Tibial nerve (tissue), 4 donors: ENCODE measurements around the gene ETV6. TPM values are rescaled to one million over a fixed set of nuclear protein-coding genes. Genes with fewer than 3 reads are reported as not detected.
A peak's percentile ranks its signal among the peaks of the same experiment; 100 is the strongest.

Experiments used
- DNase-seq, 2 donors: peaks; one replicate each; pipeline ENCODE4 v3.0.0-alpha.2; 2019; ENCODE audit warnings: low spot score in 2 of 2
- H3K27ac ChIP-seq, 4 donors: fragments of 200-600 bp; sonication (generic) in 3 of 4; one replicate each; pipeline ENCODE4 v1.5.1; 2017 to 2019; ENCODE audit warnings: mild to moderate bottlenecking in 1 of 4
- H3K27me3 ChIP-seq, 2 donors: fragments of 200-600 bp; sonication (generic) in 1 of 2; one replicate each; pipeline versions ENCODE4 v1.5.1 to v1.6.0; 2017 to 2019
- H3K36me3 ChIP-seq, 3 donors: fragments of 200-600 bp; sonication (generic); one replicate each; pipeline ENCODE4 v1.5.1; 2018 to 2019
- H3K4me1 ChIP-seq, 4 donors: fragments of 200-600 bp; sonication (generic) in 3 of 4; one replicate each; pipeline ENCODE4 v1.5.1; 2017 to 2019
- H3K4me3 ChIP-seq, 4 donors: fragments of 200-600 bp; sonication (generic) in 3 of 4; one replicate each; pipeline ENCODE4 v1.5.1; 2017 to 2019; ENCODE audit warnings: mild to moderate bottlenecking in 1 of 4, moderate library complexity in 1 of 4
- H3K9me3 ChIP-seq, 4 donors: fragments of 200-600 bp; sonication (generic) in 3 of 4; one replicate each; pipeline ENCODE4 v1.5.1; 2017 to 2019
- CTCF ChIP-seq, 5 experiments: fragments of 200-600 bp in 3 of 5; fragments of 450-650 bp in 2 of 5; sonication (generic) in 3 of 5; IDR thresholded peaks; one replicate each; pipeline ENCODE4 v1.5.1; 2016 to 2019; ENCODE audit warnings: antibody characterized with exemption in 5 of 5, mild to moderate bottlenecking in 3 of 5, moderate library complexity in 2 of 5
- EP300 ChIP-seq, 2 donors: sonication (generic); formaldehyde crosslinking; IDR thresholded peaks; one replicate each; pipeline ENCODE4 v1.6.1; 2017; ENCODE audit warnings: antibody characterized with exemption in 2 of 2, mild to moderate bottlenecking in 1 of 2
- POLR2A ChIP-seq, 2 donors: fragments of 450-650 bp; IDR thresholded peaks; one replicate each; pipeline ENCODE4 v1.6.1; 2017; ENCODE audit warnings: antibody characterized with exemption in 2 of 2, mild to moderate bottlenecking in 2 of 2, moderate library complexity in 2 of 2
- WGBS, 2 donors: methylation state at CpG; one replicate each; pipeline ENCODE4 v1.1.5; 2018; 5-methylcytosine and 5-hydroxymethylcytosine counted together
- total RNA-seq, 4 donors: library from RNA; depleted of rRNA; stranded (reverse); fragments of >200 nt; gene quantifications; one replicate each; pipeline ENCODE4 v1.1.0, GENCODE V29; 2016

Gene ETV6
- total RNA-seq, 4 donors from 2014 or later, result 6.7 to 14.1 (median 8.3) TPM

GRCh38 chr12:11811008-11811407 is 161.5 kb downstream of the ETV6 start:
- Histone ChIP-seq H3K9me3 (no peaks in the 10 kb centered on the region), H3K27ac (peak overlapping the region in 2 of 4 donors; percentile 63 to 85), H3K27me3 (no peaks in the 10 kb centered on the region), H3K4me3 (no peak overlapping the region), H3K36me3 (no peaks in the 10 kb centered on the region), H3K4me1 (peaks cover 5 to 53% (median 34%) of the 10 kb centered on the region in 4 donors)
- no peak for TF ChIP-seq POLR2A (IDR thresholded peaks at IDR 0.05)
- TF ChIP-seq EP300 (IDR thresholded peaks at IDR 0.05), result no peak
- TF ChIP-seq CTCF (IDR thresholded peaks at IDR 0.05), result no peak
- 75 to 76% methylated on average over 3 of the region's 3 CpGs for WGBS, 2 donors
- DNase-seq, result no peak

- peak overlapping the region; percentile 75 to 89 (median 82) for H3K27ac ChIP-seq
- TF ChIP-seq CTCF (IDR thresholded peaks at IDR 0.05) (no peak), EP300 (IDR thresholded peaks at IDR 0.05) (no peak), POLR2A (IDR thresholded peaks at IDR 0.05) (no peak)
- H3K27me3 ChIP-seq, result no peaks in the 10 kb centered on the region
- no peaks in the 10 kb centered on the region for H3K36me3 ChIP-seq
- DNase-seq, result no peak
- H3K4me3 ChIP-seq, result peak overlapping the region in 3 of 4 donors; percentile 15 to 42 (median 34)
- peaks cover 5 to 56% (median 34%) of the 10 kb centered on the region in 4 donors for H3K4me1 ChIP-seq
- 35 to 50% methylated on average over 2 of the region's 2 CpGs for WGBS, 2 donors
- H3K9me3 ChIP-seq, result no peaks in the 10 kb centered on the region
These were observed 162.7 kb downstream of the ETV6 start for GRCh38 chr12:11812241-11812585.

GRCh38 chr12:11812586-11813437 is 163.3 kb downstream of the ETV6 start:
- Histone ChIP-seq H3K36me3 (no peaks in the 10 kb centered on the region), H3K4me1 (peaks cover 5 to 56% (median 34%) of the 10 kb centered on the region in 4 donors), H3K27me3 (no peaks in the 10 kb centered on the region), H3K27ac (peak overlapping the region; percentile 75 to 89 (median 82)), H3K9me3 (no peaks in the 10 kb centered on the region), H3K4me3 (peak overlapping the region; percentile 15 to 42 (median 28))
- WGBS, 2 donors, result 2 to 5% methylated on average over 18 of the region's 18 CpGs
- no peak for DNase-seq
- TF ChIP-seq POLR2A (IDR thresholded peaks at IDR 0.05), result no peak
- TF ChIP-seq EP300 (IDR thresholded peaks at IDR 0.05), result peak in 1 of 2 donors; percentile 33
- TF ChIP-seq CTCF (IDR thresholded peaks at IDR 0.05), result peak in 2 of 5 experiments; percentile 6 to 28

GRCh38 chr12:11813438-11813813 is 164.0 kb downstream of the ETV6 start:
- TF ChIP-seq EP300 (IDR thresholded peaks at IDR 0.05), result no peak
- Histone ChIP-seq H3K9me3 (no peaks in the 10 kb centered on the region), H3K4me1 (peaks cover 5 to 56% (median 34%) of the 10 kb centered on the region in 4 donors), H3K27ac (peak overlapping the region; percentile 75 to 89 (median 82)), H3K27me3 (no peaks in the 10 kb centered on the region), H3K4me3 (peak overlapping the region; percentile 15 to 42 (median 28)), H3K36me3 (no peaks in the 10 kb centered on the region)
- 0 to 3% methylated on average over 3 of the region's 3 CpGs for WGBS, 2 donors
- no peak for DNase-seq

- Histone ChIP-seq H3K4me1 (peaks cover 5 to 56% (median 34%) of the 10 kb centered on the region in 4 donors), H3K36me3 (no peaks in the 10 kb centered on the region), H3K9me3 (no peaks in the 10 kb centered on the region), H3K27ac (peak overlapping the region in 3 of 4 donors; percentile 24 to 85 (median 58)), H3K4me3 (no peak overlapping the region), H3K27me3 (no peaks in the 10 kb centered on the region)
- TF ChIP-seq POLR2A (IDR thresholded peaks at IDR 0.05) (no peak), CTCF (IDR thresholded peaks at IDR 0.05) (no peak), EP300 (IDR thresholded peaks at IDR 0.05) (no peak)
- DNase-seq, result no peak
- 28 to 32% methylated on average over 3 of the region's 3 CpGs for WGBS, 2 donors
These were observed 164.9 kb downstream of the ETV6 start for GRCh38 chr12:11814374-11814773.
